Thyroid gland (tissue), 4 donors: ENCODE results near the gene MRPL33.

Source experiments
- POLR2A ChIP-seq, 2 donors: fragments of 450-650 bp; IDR thresholded peaks; one replicate each; pipeline ENCODE4 v1.6.1; 2017; ENCODE audit warnings: antibody characterized with exemption in 2 of 2, mild to moderate bottlenecking in 2 of 2, moderate library complexity in 1 of 2
- TF ChIP-seq, protein P1 (sequence below), 6 experiments: fragments of 200-600 bp in 3 of 6; fragments of 450-650 bp in 3 of 6; sonication (generic) in 3 of 6; IDR thresholded peaks; one replicate each; pipeline ENCODE4 v1.5.1; 2016 to 2019; ENCODE audit warnings: antibody characterized with exemption in 6 of 6, mild to moderate bottlenecking in 2 of 6, inconsistent platforms in 1 of 6, moderate library complexity in 1 of 6

- no peak for TF ChIP-seq POLR2A (IDR thresholded peaks at IDR 0.05)
- TF ChIP-seq, protein P1, sequence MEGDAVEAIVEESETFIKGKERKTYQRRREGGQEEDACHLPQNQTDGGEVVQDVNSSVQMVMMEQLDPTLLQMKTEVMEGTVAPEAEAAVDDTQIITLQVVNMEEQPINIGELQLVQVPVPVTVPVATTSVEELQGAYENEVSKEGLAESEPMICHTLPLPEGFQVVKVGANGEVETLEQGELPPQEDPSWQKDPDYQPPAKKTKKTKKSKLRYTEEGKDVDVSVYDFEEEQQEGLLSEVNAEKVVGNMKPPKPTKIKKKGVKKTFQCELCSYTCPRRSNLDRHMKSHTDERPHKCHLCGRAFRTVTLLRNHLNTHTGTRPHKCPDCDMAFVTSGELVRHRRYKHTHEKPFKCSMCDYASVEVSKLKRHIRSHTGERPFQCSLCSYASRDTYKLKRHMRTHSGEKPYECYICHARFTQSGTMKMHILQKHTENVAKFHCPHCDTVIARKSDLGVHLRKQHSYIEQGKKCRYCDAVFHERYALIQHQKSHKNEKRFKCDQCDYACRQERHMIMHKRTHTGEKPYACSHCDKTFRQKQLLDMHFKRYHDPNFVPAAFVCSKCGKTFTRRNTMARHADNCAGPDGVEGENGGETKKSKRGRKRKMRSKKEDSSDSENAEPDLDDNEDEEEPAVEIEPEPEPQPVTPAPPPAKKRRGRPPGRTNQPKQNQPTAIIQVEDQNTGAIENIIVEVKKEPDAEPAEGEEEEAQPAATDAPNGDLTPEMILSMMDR (IDR thresholded peaks at IDR 0.05) = no peak
These were observed 28.1 kb downstream of the MRPL33 start for GRCh38 chr2:27799646-27800010.
